Ishikawa (cell line): ENCODE measurements around the gene MYBL2.

ENCODE experiments used
- CEBPB ChIP-seq: IDR thresholded peaks from 2 replicates; pipeline ENCODE4 v1.6.1; 2012
- CREB1 ChIP-seq: IDR thresholded peaks from 2 replicates; pipeline ENCODE4 v1.6.1; 2012; ENCODE audit warnings: low read depth
- EGR1 ChIP-seq: IDR thresholded peaks from 2 replicates; pipeline ENCODE4 v1.6.1; 2012
- EP300 ChIP-seq: IDR thresholded peaks from 2 replicates; pipeline ENCODE4 v1.6.1; 2012; ENCODE audit warnings: borderline replicate concordance
- FOXM1 ChIP-seq: IDR thresholded peaks from 2 replicates; pipeline ENCODE4 v1.6.1; 2012; ENCODE audit warnings: low read depth, borderline replicate concordance
- MAX ChIP-seq: IDR thresholded peaks from 2 replicates; pipeline ENCODE4 v1.6.1; 2012
- NFIC ChIP-seq: IDR thresholded peaks from 2 replicates; pipeline ENCODE4 v1.6.1; 2012
- RAD21 ChIP-seq: IDR thresholded peaks from 2 replicates; pipeline ENCODE4 v1.6.1; 2012; ENCODE audit warnings: low read depth
- REST ChIP-seq: IDR thresholded peaks from 2 replicates; pipeline ENCODE4 v1.6.1; 2012; ENCODE audit warnings: low read depth, mild to moderate bottlenecking
- TAF1 ChIP-seq: IDR thresholded peaks from 2 replicates; pipeline ENCODE4 v1.6.1; 2012; ENCODE audit warnings: low read depth, mild to moderate bottlenecking
- TCF12 ChIP-seq: IDR thresholded peaks from 2 replicates; pipeline ENCODE4 v1.6.1; 2012; ENCODE audit warnings: low read depth
- TEAD4 ChIP-seq: IDR thresholded peaks from 2 replicates; pipeline ENCODE4 v1.6.1; 2012
- USF1 ChIP-seq: IDR thresholded peaks from 2 replicates; pipeline ENCODE4 v1.6.1; 2012
- YY1 ChIP-seq: IDR thresholded peaks from 2 replicates; pipeline ENCODE4 v1.6.1; 2012; ENCODE audit warnings: low read depth
- ZBTB7A ChIP-seq: IDR thresholded peaks from 2 replicates; pipeline ENCODE4 v1.6.1; 2012; ENCODE audit warnings: low read depth

Gene MYBL2

GRCh38 chr20:43715044-43715443, 48.1 kb downstream of the MYBL2 start:
- no peak for TF ChIP-seq NFIC
- no peak for TF ChIP-seq CEBPB
- TF ChIP-seq RAD21: no peak
- TF ChIP-seq TEAD4: no peak
- no peak for TF ChIP-seq TCF12
- TF ChIP-seq FOXM1: no peak
- no peak for TF ChIP-seq REST
- TF ChIP-seq USF1: no peak
- no peak for TF ChIP-seq TAF1

- no peak for TF ChIP-seq FOXM1
- no peak for TF ChIP-seq NFIC
- no peak for TF ChIP-seq EP300
- no peak for TF ChIP-seq TEAD4
- TF ChIP-seq REST: no peak
- TF ChIP-seq CREB1: no peak
- TF ChIP-seq RAD21: no peak
- TF ChIP-seq ZBTB7A: no peak
Observed at GRCh38 chr20:43715511-43715910, 48.6 kb downstream of the MYBL2 start.

GRCh38 chr20:43716123-43716522, 49.2 kb downstream of the MYBL2 start:
- TF ChIP-seq TAF1 (no peak), CEBPB (no peak), USF1 (no peak), NFIC (no peak), MAX (no peak), EP300 (no peak), CREB1 (no peak), YY1 (no peak), EGR1 (no peak), RAD21 (no peak), FOXM1 (no peak)

- TF ChIP-seq EGR1 (no peak), EP300 (no peak), MAX (no peak), TAF1 (no peak), CEBPB (no peak), TCF12 (no peak), TEAD4 (no peak), NFIC (no peak), CREB1 (no peak), RAD21 (no peak)
Observed at GRCh38 chr20:43716757-43717615, 50.1 kb downstream of the MYBL2 start.

- TF ChIP-seq YY1 (no peak), NFIC (no peak), TAF1 (no peak), EGR1 (no peak), CREB1 (no peak), CEBPB (no peak), MAX (no peak), RAD21 (no peak), ZBTB7A (no peak), FOXM1 (no peak), TCF12 (no peak), TEAD4 (no peak), EP300 (no peak), REST (no peak)
Observed at GRCh38 chr20:43717616-43717995, 50.7 kb downstream of the MYBL2 start.
